ENCODE measurements around the gene ETFRF1.

- TF ChIP-seq, protein P1, sequence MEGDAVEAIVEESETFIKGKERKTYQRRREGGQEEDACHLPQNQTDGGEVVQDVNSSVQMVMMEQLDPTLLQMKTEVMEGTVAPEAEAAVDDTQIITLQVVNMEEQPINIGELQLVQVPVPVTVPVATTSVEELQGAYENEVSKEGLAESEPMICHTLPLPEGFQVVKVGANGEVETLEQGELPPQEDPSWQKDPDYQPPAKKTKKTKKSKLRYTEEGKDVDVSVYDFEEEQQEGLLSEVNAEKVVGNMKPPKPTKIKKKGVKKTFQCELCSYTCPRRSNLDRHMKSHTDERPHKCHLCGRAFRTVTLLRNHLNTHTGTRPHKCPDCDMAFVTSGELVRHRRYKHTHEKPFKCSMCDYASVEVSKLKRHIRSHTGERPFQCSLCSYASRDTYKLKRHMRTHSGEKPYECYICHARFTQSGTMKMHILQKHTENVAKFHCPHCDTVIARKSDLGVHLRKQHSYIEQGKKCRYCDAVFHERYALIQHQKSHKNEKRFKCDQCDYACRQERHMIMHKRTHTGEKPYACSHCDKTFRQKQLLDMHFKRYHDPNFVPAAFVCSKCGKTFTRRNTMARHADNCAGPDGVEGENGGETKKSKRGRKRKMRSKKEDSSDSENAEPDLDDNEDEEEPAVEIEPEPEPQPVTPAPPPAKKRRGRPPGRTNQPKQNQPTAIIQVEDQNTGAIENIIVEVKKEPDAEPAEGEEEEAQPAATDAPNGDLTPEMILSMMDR (IDR thresholded peaks at IDR 0.05): no peak
- no peak for TF ChIP-seq POLR2A (IDR thresholded peaks at IDR 0.05)
These were observed 53.7 kb downstream of the ETFRF1 start for GRCh38 chr12:25248732-25249131.
